SK-N-MC (cell line): Measurements from ENCODE around the gene PHB1.

Experiments
- EZH2 ChIP-seq: fragments of 200-600 bp; sonication (generic); IDR thresholded peaks from one replicate; pipeline ENCODE4 v1.6.1; 2017; ENCODE audit warnings: antibody characterized with exemption
- POLR2AphosphoS5 ChIP-seq: IDR thresholded peaks from 2 replicates; pipeline ENCODE4 v1.6.1; 2012; ENCODE audit warnings: mild to moderate bottlenecking, low read depth, low read length, borderline replicate concordance

DNA sequence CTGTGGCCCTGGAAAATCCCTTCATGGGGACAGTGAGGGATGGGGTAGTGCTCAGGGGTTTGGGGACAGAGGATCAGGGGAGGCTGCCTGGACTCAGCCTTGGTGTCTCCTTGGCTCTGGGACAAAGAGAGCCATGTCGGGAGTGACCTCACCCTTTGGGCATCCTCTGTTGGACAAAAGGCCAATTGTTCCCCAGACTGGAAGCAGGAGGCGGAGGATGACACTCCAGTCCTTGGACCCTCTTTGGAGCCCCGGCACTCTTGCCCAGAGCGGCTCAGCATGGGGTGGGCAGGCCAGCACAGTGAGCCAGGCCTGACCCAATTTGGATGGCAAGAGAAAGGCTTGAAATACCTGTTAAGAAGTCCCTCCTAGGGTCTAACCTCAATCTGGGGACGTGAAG lies 39.4 kb upstream of the PHB1 start:
- TF ChIP-seq EZH2 (no peak), POLR2AphosphoS5 (no peak)
